CD4-positive, alpha-beta T cell treated with Interleukin-10 for 1 hour (primary cell): ENCODE data around the gene IER5L.
"Not testable (repeated sequence)": the region's sequence is repeated elsewhere in the genome, so short reads cannot be mapped to it uniquely, and the experiment has no call there.

Experiments used
- DNase-seq: peaks from one replicate; pipeline ENCODE4 v3.0.0-alpha.2; 2020

The IER5L gene

GRCh38 chr9:129138144-129138462, 40.0 kb downstream of the IER5L start:
- DNase-seq = no peak

- DNase-seq = no peak
Observed at GRCh38 chr9:129137292-129138143, 40.5 kb downstream of the IER5L start.

- DNase-seq = no peak
Observed at GRCh38 chr9:129136446-129137035, 41.5 kb downstream of the IER5L start.

GRCh38 chr9:129135476-129135875, 42.6 kb downstream of the IER5L start:
- no peak for DNase-seq

- no peak for DNase-seq
Observed at GRCh38 chr9:129133082-129133481, 45.0 kb downstream of the IER5L start.

GRCh38 chr9:129131300-129132145, 46.5 kb downstream of the IER5L start:
- DNase-seq = peak; percentile 88

- DNase-seq = no peak
Observed at GRCh38 chr9:129130791-129131190, 47.3 kb downstream of the IER5L start.

GRCh38 chr9:129130271-129130670, 47.8 kb downstream of the IER5L start:
- DNase-seq = not testable (repeated sequence)

- DNase-seq = no peak
Observed at GRCh38 chr9:129128689-129129088, 49.4 kb downstream of the IER5L start.

GRCh38 chr9:129126749-129127618, 51.1 kb downstream of the IER5L start:
- no peak for DNase-seq
